B cell (primary cell): Measurements from ENCODE around the gene RPL23. TPM values are rescaled to one million over a fixed set of nuclear protein-coding genes. Genes with fewer than 3 reads are reported as not detected.
A peak's percentile ranks its signal among the peaks of the same experiment; 100 is the strongest.

ENCODE experiments used
- ATAC-seq: fragments of 200-7000 bp; cut with Tn5 transposase; one replicate; pipeline ENCODE4 v1.10.0; 2021; ENCODE audit warnings: low read depth, mild to moderate bottlenecking, moderate number of reproducible peaks, moderate library complexity
- CTCF ChIA-PET: fragments of 350-600 bp; sonication (Branson Sonifier 250); formaldehyde crosslinking; loops from one replicate; lab custom pipeline; 2021; ENCODE audit warnings: antibody characterized with exemption, inconsistent platforms; lab: Charles Lee
- POLR2A ChIA-PET: fragments of 350-600 bp; sonication (Branson Sonifier 250); formaldehyde crosslinking; loops from one replicate; lab custom pipeline; 2021; ENCODE audit warnings: antibody characterized with exemption; lab: Charles Lee
- DNase-seq: peaks from one replicate; pipeline ENCODE4 v3.0.0; 2013
- H2AFZ ChIP-seq: 2 replicates; pipeline ENCODE4 v1.6.1; 2012; ENCODE audit warnings: mild to moderate bottlenecking, low read depth, low read length; ENCODE audit not compliant: insufficient read depth, poor library complexity, severe bottlenecking
- H3K27ac ChIP-seq, 2 donors: 1 replicate in 1 of 2; 2 replicates in 1 of 2; pipeline ENCODE4 v1.5.1; 2012 to 2013; ENCODE audit warnings: low read length in 2 of 2, mild to moderate bottlenecking in 2 of 2, moderate library complexity in 1 of 2
- H3K27me3 ChIP-seq, 4 experiments: fragments of 200-600 bp in 1 of 4; sonication (generic) in 1 of 4; replicated peaks in 1 of 4; 1 replicate in 2 of 4; 2 replicates in 2 of 4; pipeline versions ENCODE4 v1.6.1 to v1.7.0; 2013 to 2016; ENCODE audit warnings: low read length in 3 of 4, mild to moderate bottlenecking in 2 of 4, mixed read lengths in 1 of 4, moderate library complexity in 1 of 4; ENCODE audit not compliant: insufficient read depth in 4 of 4, control insufficient read depth in 3 of 4; ENCODE audit errors: control extremely low read depth in 1 of 4
- H3K36me3 ChIP-seq, 2 experiments: replicated peaks in 1 of 2; 1 replicate in 1 of 2; 2 replicates in 1 of 2; pipeline versions ENCODE4 v1.6.1 to v1.7.1; 2013; ENCODE audit warnings: low read length in 1 of 2; ENCODE audit not compliant: insufficient read depth in 2 of 2, control insufficient read depth in 1 of 2; ENCODE audit errors: control extremely low read depth in 1 of 2, extremely low read depth in 1 of 2
- H3K4me1 ChIP-seq, 2 donors: fragments of 200-600 bp in 1 of 2; sonication (generic) in 1 of 2; 1 replicate in 1 of 2; 2 replicates in 1 of 2; pipeline versions ENCODE4 v1.5.1 to v1.6.1; 2013 to 2017; ENCODE audit warnings: low read length in 2 of 2; ENCODE audit not compliant: control insufficient read depth in 2 of 2, insufficient read depth in 2 of 2
- H3K4me2 ChIP-seq: replicated peaks from 2 replicates; pipeline ENCODE3; 2012; ENCODE audit warnings: mild to moderate bottlenecking, low read depth, low read length; ENCODE audit not compliant: poor library complexity, severe bottlenecking
- H3K4me3 ChIP-seq, 5 experiments: fragments of 200-600 bp in 1 of 5; sonication (generic) in 1 of 5; 1 replicate in 3 of 5; 2 replicates in 2 of 5; pipeline versions ENCODE4 v1.5.1 to v1.7.0; 2011 to 2016; ENCODE audit warnings: low read length in 4 of 5, mild to moderate bottlenecking in 4 of 5, low read depth in 2 of 5, control low read depth in 1 of 5, moderate library complexity in 1 of 5; ENCODE audit not compliant: insufficient read depth in 1 of 5; ENCODE audit errors: control extremely low read depth in 1 of 5, extremely low read depth in 1 of 5
- H3K79me2 ChIP-seq: fragments of 200-600 bp; sonication (generic); one replicate; pipeline ENCODE4 v1.6.0; 2016; ENCODE audit warnings: low read length; ENCODE audit not compliant: control insufficient read depth, insufficient read depth
- H3K9ac ChIP-seq: fragments of 200-600 bp; sonication (generic); 2 replicates; pipeline ENCODE4 v1.6.1; 2017; ENCODE audit warnings: mild to moderate bottlenecking, low read length, moderate library complexity
- H3K9me3 ChIP-seq, 3 donors: one replicate each; pipeline versions ENCODE4 v1.6.1 to v1.7.1; 2013; ENCODE audit warnings: low read length in 2 of 3; ENCODE audit not compliant: control insufficient read depth in 2 of 3, insufficient read depth in 1 of 3; ENCODE audit errors: control extremely low read depth in 1 of 3
- H4K20me1 ChIP-seq: 2 replicates; pipeline ENCODE4 v1.6.0; 2012; ENCODE audit warnings: mild to moderate bottlenecking, low read length; ENCODE audit not compliant: insufficient read depth, control insufficient read depth, poor library complexity, severe bottlenecking
- H3K27ac Mint-ChIP-seq: one replicate; pipeline ENCODE4 v1.8.0; 2021; ENCODE audit warnings: mixed read lengths
- H3K27me3 Mint-ChIP-seq: one replicate; pipeline ENCODE4 v1.8.0; 2021; ENCODE audit warnings: mixed read lengths
- H3K4me1 Mint-ChIP-seq: one replicate; pipeline ENCODE4 v1.8.0; 2021; ENCODE audit warnings: mixed read lengths
- H3K4me3 Mint-ChIP-seq: one replicate; pipeline ENCODE4 v1.8.0; 2021; ENCODE audit warnings: mixed read lengths
- H3K9me3 Mint-ChIP-seq: one replicate; pipeline ENCODE4 v1.8.0; 2022; ENCODE audit warnings: mixed read lengths; ENCODE audit not compliant: insufficient read depth
- CTCF ChIP-seq: fragments of 200-600 bp; IDR thresholded peaks from one replicate; pipeline ENCODE4 v1.8.0; 2022; ENCODE audit warnings: antibody characterized with exemption, mild to moderate bottlenecking
- EZH2 ChIP-seq: IDR thresholded peaks from 2 replicates; pipeline ENCODE4 v1.6.1; 2012; ENCODE audit warnings: borderline replicate concordance, low read depth, mild to moderate bottlenecking, moderate library complexity, low read length; ENCODE audit not compliant: insufficient read depth, poor library complexity, severe bottlenecking
- WGBS: methylation state at CpG from one replicate; pipeline ENCODE4 v1.1.5; 2013; ENCODE audit warnings: missing lambda C conversion rate; ENCODE audit not compliant: insufficient coverage; 5-methylcytosine and 5-hydroxymethylcytosine counted together
- intact Hi-C: fragments of 100-400 bp; cut with micrococcal nuclease; formaldehyde crosslinking; loops from one replicate; pipeline ENCODE4 v1.10.0; 2022
- polyA plus RNA-seq: library from polyadenylated mRNA; depleted of rRNA; stranded (reverse); fragments of >200 nt; gene quantifications from 2 replicates; pipeline ENCODE4 v1.2.3, GENCODE V29; 2012
- total RNA-seq, 2 donors: library from RNA; stranded (reverse); fragments of 120-200 nt in 1 of 2; gene quantifications; 1 replicate in 1 of 2; 2 replicates in 1 of 2; pipeline versions ENCODE4 v1.2.3 to v1.2.4, GENCODE V29; 2013 to 2022

Gene RPL23
- total and polyA plus RNA-seq, 2 donors (not counting 1 experiment from before 2014, with no cell fraction given) = 1,753 to 2,282 TPM

- Histone ChIP-seq H3K4me2 (peak overlapping the region; percentile 97), H3K4me3 (peak overlapping the region; percentile 43 to 100 (median 100)), H3K36me3 (no peaks in the 10 kb centered on the region), H3K4me1 (peaks cover 42 to 55% of the 10 kb centered on the region in 2 donors), H3K79me2 (peaks cover 24% of the 10 kb centered on the region), H3K27ac (peak overlapping the region; percentile 78 to 87), H3K27me3 (no peaks in the 10 kb centered on the region), H3K9me3 (no peaks in the 10 kb centered on the region), H4K20me1 (peaks cover 21% of the 10 kb centered on the region), H2AFZ (peak overlapping the region; percentile 49), H3K9ac (peak overlapping the region; percentile 99)
- intact Hi-C loops = no loop called here
- H3K27ac Mint-ChIP-seq = peak overlapping the region; percentile 99
- no peaks in the 10 kb centered on the region for H3K9me3 Mint-ChIP-seq
- no peaks in the 10 kb centered on the region for H3K27me3 Mint-ChIP-seq
- TF ChIP-seq CTCF = peak; percentile 46
- no peak for TF ChIP-seq EZH2
- ChIA-PET POLR2A (interaction anchor here (0.7 to 4.8 kb wide), 5 partner anchors 14 to 1460 kb away, joined by 3 to 91 read pairs (median 4); partner anchors contain the start of genes PSMB3 and RPL23), CTCF (interaction anchor here (0.6 to 5.5 kb wide), 13 partner anchors 8 to 1472 kb away, joined by 3 to 50 read pairs (median 4); partner anchors contain the start of genes CWC25, PLXDC1 and RPL23)
- peak overlapping the region; percentile 99 for H3K4me3 Mint-ChIP-seq
- ATAC-seq (no peak), DNase-seq (peak; percentile 85)
- 32% methylated on average over 15 of the region's 31 CpGs for WGBS
- peaks cover 54% of the 10 kb centered on the region for H3K4me1 Mint-ChIP-seq
Observed at GRCh38 chr17:38867179-38867967, 13.9 kb upstream of the RPL23 start.
